IPS DF 6.9 (cell line): ENCODE results near the gene ASZ1.

Experiments
- DNase-seq: peaks from one replicate; pipeline ENCODE4 v3.0.0-alpha.2; 2013; ENCODE audit warnings: low read depth, low spot score
- H3K27ac ChIP-seq: one replicate; pipeline ENCODE4 v1.5.1; 2013; ENCODE audit warnings: low read length, control low read depth
- H3K27me3 ChIP-seq: 2 replicates; pipeline ENCODE4 v1.6.1; 2013; ENCODE audit warnings: mild to moderate bottlenecking, low read length; ENCODE audit not compliant: control insufficient read depth, insufficient read depth
- H3K36me3 ChIP-seq: 2 replicates; pipeline ENCODE4 v1.6.1; 2013; ENCODE audit warnings: low read length; ENCODE audit not compliant: control insufficient read depth, insufficient read depth
- H3K4me1 ChIP-seq: 2 replicates; pipeline ENCODE4 v1.6.1; 2013; ENCODE audit warnings: low read length; ENCODE audit not compliant: control insufficient read depth, insufficient read depth
- H3K4me3 ChIP-seq: 2 replicates; pipeline ENCODE4 v1.5.1; 2013; ENCODE audit warnings: mild to moderate bottlenecking, low read length
- H3K9me3 ChIP-seq: 2 replicates; pipeline ENCODE4 v1.6.1; 2013; ENCODE audit warnings: low read length, inconsistent platforms; ENCODE audit not compliant: control insufficient read depth, insufficient read depth
- WGBS: extraction: QIAGEN DNeasy Blood & Tissue Kit; methylation state at CpG from one replicate; pipeline ENCODE4 v1.1.7; 2013; ENCODE audit warnings: mixed read lengths, missing lambda C conversion rate; ENCODE audit not compliant: insufficient read length, insufficient coverage; 5-methylcytosine and 5-hydroxymethylcytosine counted together

Gene ASZ1

DNA sequence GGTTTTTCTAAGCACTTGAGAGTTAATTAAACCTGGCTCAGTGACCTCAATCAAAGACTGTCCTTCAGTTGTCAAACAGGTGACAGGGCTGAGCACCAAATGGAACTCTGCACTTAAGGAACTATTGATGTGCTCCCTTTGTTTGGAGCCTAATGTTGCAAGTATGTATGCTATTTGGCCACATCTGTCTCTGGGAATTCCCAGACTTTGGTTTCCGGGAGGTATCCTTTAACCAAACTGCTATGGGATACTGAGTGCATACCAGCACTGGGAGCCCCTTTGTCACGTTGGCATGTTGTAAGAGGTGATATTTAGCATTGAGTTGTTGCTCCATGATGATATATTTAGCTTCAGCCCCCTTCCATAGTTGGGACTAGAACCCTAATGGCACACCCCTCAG is 25.2 kb downstream of the ASZ1 start:
- H3K9me3 ChIP-seq: no peaks in the 10 kb centered on the region
- H3K4me3 ChIP-seq: no peak overlapping the region
- no peak for DNase-seq
- H3K27ac ChIP-seq: no peak overlapping the region
- no peaks in the 10 kb centered on the region for H3K4me1 ChIP-seq
- H3K36me3 ChIP-seq: no peaks in the 10 kb centered on the region
- no CpG with 5 or more reads among the region's 2 CpGs for WGBS
- H3K27me3 ChIP-seq: no peaks in the 10 kb centered on the region

GRCh38 chr7:117401293-117402002 is 25.8 kb downstream of the ASZ1 start:
- Histone ChIP-seq H3K27ac (no peak overlapping the region), H3K4me1 (no peaks in the 10 kb centered on the region), H3K27me3 (no peaks in the 10 kb centered on the region), H3K9me3 (no peaks in the 10 kb centered on the region), H3K36me3 (no peaks in the 10 kb centered on the region), H3K4me3 (no peak overlapping the region)
- no peak for DNase-seq
- WGBS: no CpG with 5 or more reads among the region's 5 CpGs

DNA sequence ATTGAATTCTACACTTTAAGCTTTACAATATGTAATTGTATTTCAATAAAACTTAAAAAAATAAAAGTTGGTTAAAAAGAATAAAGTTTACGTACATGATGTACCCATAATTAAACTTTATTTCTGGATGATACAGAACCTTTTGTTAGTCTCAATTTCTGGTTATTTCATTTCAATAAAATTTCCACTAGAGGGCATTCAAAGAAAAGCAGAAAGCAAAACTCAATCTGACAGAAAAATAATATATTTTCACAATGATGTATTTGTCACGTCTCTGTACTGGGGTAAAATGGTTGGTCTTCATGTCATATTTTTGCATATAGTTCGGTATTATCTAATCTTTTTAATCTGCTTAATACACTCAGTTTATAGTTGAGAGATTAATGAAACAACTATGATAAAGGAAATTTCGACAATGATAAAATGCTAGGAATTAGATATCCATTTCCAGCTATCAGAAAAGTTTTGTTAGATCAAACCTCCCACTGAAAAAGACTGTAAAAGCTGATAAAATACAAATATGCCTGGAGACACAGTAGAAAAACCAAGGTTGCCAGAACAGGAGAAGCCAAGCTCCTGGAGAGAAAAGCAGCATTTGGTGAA is 27.4 kb downstream of the ASZ1 start:
- Histone ChIP-seq H3K9me3 (no peaks in the 10 kb centered on the region), H3K27ac (no peak overlapping the region), H3K4me1 (no peaks in the 10 kb centered on the region), H3K4me3 (no peak overlapping the region), H3K36me3 (no peaks in the 10 kb centered on the region), H3K27me3 (no peaks in the 10 kb centered on the region)
- no CpG with 5 or more reads among the region's 4 CpGs for WGBS
- DNase-seq: no peak

DNA sequence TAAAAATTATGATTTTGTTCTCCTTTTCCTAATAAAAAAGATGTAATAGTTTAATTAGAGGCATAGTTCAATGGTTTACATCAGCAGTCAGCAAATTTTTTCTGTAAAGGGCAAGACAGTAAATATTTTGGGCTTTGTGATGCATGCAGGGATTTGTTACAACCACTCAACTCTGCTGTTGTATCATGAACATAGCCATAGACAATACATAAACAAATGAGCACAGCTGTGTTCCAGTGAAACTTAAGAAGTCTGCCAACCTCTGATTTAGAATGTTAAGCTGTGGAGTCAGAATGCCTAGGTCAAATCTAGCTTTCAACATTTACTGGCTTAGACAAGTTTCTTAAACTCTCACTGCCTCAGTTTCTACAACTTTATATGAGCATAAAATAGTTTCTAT is 31.6 kb downstream of the ASZ1 start:
- DNase-seq: no peak
- no peak overlapping the region for H3K4me3 ChIP-seq

DNA sequence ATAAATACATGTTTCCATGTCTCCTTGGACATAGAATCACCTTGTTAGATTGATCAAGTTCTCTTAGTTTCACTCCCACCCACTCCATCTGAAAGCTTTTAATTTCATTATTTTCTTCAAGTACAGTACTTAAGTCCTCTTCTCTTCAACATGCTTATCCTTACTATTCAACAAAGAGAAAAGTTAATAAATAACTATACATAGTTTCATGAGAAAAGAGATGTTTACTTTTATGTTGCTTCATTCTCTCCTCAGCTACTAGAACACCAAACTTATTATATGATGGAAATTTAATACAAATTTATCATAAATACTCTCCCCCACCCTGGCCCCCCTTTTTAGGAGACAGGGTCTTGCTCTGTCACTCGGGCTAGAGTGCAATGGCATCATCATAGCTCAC is 33.5 kb downstream of the ASZ1 start:
- Histone ChIP-seq H3K27ac (no peak overlapping the region), H3K36me3 (no peaks in the 10 kb centered on the region), H3K4me3 (no peak overlapping the region), H3K9me3 (no peaks in the 10 kb centered on the region), H3K27me3 (no peaks in the 10 kb centered on the region), H3K4me1 (no peaks in the 10 kb centered on the region)
- DNase-seq: no peak
- WGBS: no CpG with 5 or more reads among the region's 1 CpG

More for the DNA sequence above, 31.6 kb downstream of the ASZ1 start:
- Histone ChIP-seq H3K36me3 (no peaks in the 10 kb centered on the region), H3K27me3 (no peaks in the 10 kb centered on the region), H3K4me1 (no peaks in the 10 kb centered on the region), H3K27ac (no peak overlapping the region), H3K9me3 (no peaks in the 10 kb centered on the region)

DNA sequence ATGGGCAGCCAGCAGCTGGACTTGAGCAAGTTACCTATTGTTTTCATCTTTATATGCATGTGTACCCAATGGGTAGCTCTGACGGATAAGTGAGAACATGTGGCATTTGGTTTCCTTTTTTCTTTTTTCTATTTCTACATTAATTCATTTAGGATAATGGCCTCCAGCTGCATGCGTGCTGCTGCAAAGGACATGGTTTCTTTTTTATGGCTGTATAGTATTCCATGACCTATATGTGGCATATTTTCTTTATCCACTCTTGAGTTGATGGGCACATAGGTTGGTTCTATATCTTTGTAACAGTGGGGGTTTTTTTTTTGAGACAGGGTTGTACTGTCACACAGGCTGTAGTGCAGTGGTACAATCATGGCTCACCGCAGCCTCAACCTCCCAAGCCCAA is 37.4 kb downstream of the ASZ1 start:
- H3K27me3 ChIP-seq: no peaks in the 10 kb centered on the region
- no CpG with 5 or more reads among the region's 3 CpGs for WGBS

DNA sequence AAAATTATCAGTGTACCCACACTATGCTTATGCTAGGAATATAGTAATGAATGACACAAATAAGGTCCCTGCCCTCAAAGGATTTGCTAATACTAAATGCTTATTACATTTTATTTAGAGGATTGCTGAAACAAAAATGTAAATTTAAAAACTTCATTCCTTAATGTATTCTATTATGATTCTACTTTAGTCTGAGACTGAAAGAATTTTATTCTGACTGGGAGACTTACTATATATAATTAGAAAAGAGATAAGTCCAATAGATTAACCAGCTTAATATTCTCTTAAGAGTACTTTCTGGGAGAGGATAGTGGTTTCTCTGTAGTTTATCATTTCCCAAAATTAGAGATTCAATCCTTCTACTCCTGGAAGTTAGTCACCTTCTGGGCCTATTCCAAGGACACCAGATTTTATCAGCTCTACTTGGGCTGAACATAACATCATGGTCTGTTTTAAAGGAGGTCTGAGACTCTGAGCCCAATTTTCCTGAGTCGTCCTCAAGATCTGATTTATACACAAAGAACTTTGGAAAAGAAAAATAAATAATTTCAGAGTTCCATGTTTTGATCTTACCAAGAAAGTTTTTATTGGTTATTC is 41.1 kb downstream of the ASZ1 start:
- Histone ChIP-seq H3K36me3 (no peaks in the 10 kb centered on the region), H3K27me3 (no peaks in the 10 kb centered on the region), H3K9me3 (no peaks in the 10 kb centered on the region), H3K4me3 (no peak overlapping the region), H3K4me1 (no peaks in the 10 kb centered on the region), H3K27ac (no peak overlapping the region)
- no peak for DNase-seq
- WGBS: no CpG with 5 or more reads among the region's 1 CpG

More for the DNA sequence above, 37.4 kb downstream of the ASZ1 start:
- Histone ChIP-seq H3K4me3 (no peak overlapping the region), H3K4me1 (no peaks in the 10 kb centered on the region), H3K27ac (no peak overlapping the region), H3K9me3 (no peaks in the 10 kb centered on the region), H3K36me3 (no peaks in the 10 kb centered on the region)
- no peak for DNase-seq

DNA sequence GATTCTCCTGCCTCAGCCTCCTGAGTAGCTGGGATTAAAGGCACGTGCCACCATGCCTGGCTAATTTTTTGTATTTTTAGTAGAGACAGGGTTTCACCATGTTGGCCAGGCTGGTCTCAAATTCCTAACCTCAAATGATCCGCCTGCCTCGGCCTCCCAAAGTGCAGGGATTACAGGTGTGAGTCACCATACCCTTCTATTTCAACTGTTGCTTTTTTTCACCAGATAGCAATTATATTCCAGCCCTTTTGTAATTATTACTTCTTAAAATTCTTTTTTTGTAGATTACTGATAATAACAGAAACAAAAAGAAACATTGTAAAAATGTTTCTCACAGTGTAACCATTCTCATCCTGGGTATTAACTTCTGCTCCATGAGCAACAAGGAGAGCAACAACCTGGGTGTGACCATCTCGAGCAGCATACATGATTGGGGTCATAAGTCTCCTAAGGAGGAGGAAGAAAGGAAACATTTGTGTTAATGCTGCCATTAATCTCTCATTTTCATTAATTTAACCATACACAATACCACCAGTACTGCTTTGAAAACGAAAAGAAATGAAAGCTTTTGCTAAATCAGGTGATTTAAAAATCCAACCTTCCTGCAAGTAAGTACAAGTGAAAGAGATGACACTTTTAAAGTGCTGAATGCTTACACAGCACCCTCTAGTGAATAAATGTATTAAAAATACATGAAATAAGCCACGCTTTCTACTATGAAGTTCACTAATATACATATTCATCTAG is 41.8 kb downstream of the ASZ1 start:
- Histone ChIP-seq H3K36me3 (no peaks in the 10 kb centered on the region), H3K27ac (no peak overlapping the region), H3K27me3 (no peaks in the 10 kb centered on the region), H3K4me3 (no peak overlapping the region), H3K4me1 (no peaks in the 10 kb centered on the region), H3K9me3 (no peaks in the 10 kb centered on the region)
- no peak for DNase-seq
- WGBS: no CpG with 5 or more reads among the region's 6 CpGs

- Histone ChIP-seq H3K9me3 (no peaks in the 10 kb centered on the region), H3K36me3 (no peaks in the 10 kb centered on the region), H3K27ac (no peak overlapping the region), H3K27me3 (no peaks in the 10 kb centered on the region), H3K4me3 (no peak overlapping the region), H3K4me1 (no peaks in the 10 kb centered on the region)
- DNase-seq: no peak
- no CpG with 5 or more reads among the region's 5 CpGs for WGBS
These were observed 42.5 kb downstream of the ASZ1 start for GRCh38 chr7:117384688-117385362.

GRCh38 chr7:117383483-117384189 is 43.7 kb downstream of the ASZ1 start:
- no peak overlapping the region for H3K4me3 ChIP-seq
- H3K9me3 ChIP-seq: no peaks in the 10 kb centered on the region
- no CpG with 5 or more reads among the region's 3 CpGs for WGBS
- no peaks in the 10 kb centered on the region for H3K4me1 ChIP-seq
- no peak overlapping the region for H3K27ac ChIP-seq
- H3K36me3 ChIP-seq: no peaks in the 10 kb centered on the region
- H3K27me3 ChIP-seq: no peaks in the 10 kb centered on the region
- DNase-seq: no peak
